CD4-positive, alpha-beta T cell treated with Interleukin-12 subunit alpha and Interleukin-12 subunit beta, for 1 hour (primary cell): ENCODE results near the gene STX5.
"Not testable (repeated sequence)": the region's sequence is repeated elsewhere in the genome, so short reads cannot be mapped to it uniquely, and the experiment has no call there.

Experiments used
- DNase-seq: peaks from one replicate; pipeline ENCODE4 v3.0.0-alpha.2; 2020

The STX5 gene

GRCh38 chr11:62828130-62828529, 3.7 kb downstream of the STX5 start:
- not testable (repeated sequence) for DNase-seq

- no peak for DNase-seq
Observed at GRCh38 chr11:62823677-62824076, 8.2 kb downstream of the STX5 start.

GRCh38 chr11:62817129-62817528, 14.7 kb downstream of the STX5 start:
- DNase-seq, result no peak

- DNase-seq, result no peak
Observed at GRCh38 chr11:62816557-62816956, 15.3 kb downstream of the STX5 start.

- no peak for DNase-seq
Observed at GRCh38 chr11:62811659-62812058, 20.2 kb downstream of the STX5 start.

GRCh38 chr11:62810748-62811147, 21.1 kb downstream of the STX5 start:
- no peak for DNase-seq

GRCh38 chr11:62806611-62807121, 25.2 kb downstream of the STX5 start:
- DNase-seq, result no peak

- DNase-seq, result peak; percentile 48
Observed at GRCh38 chr11:62805961-62806441, 25.9 kb downstream of the STX5 start.

GRCh38 chr11:62805076-62805892, 26.6 kb downstream of the STX5 start, which contains the start of gene NXF1:
NXF1 (minus strand) TSS chr11:62805440; CDS start chr11:62805356, 84 bp downstream.
- DNase-seq, result peak; percentile 97

GRCh38 chr11:62804310-62805075, 27.4 kb downstream of the STX5 start:
- no peak for DNase-seq

- no peak for DNase-seq
Observed at GRCh38 chr11:62801071-62801470, 30.8 kb downstream of the STX5 start.

- DNase-seq, result no peak
Observed at GRCh38 chr11:62799486-62799885, 32.4 kb downstream of the STX5 start.

- no peak for DNase-seq
Observed at GRCh38 chr11:62796281-62796680, 35.6 kb downstream of the STX5 start.

GRCh38 chr11:62794201-62794775, 37.6 kb downstream of the STX5 start:
- DNase-seq, result no peak

GRCh38 chr11:62792202-62792575, 39.7 kb downstream of the STX5 start:
- DNase-seq, result no peak

- DNase-seq, result peak; percentile 91
Observed at GRCh38 chr11:62791501-62792201, 40.2 kb downstream of the STX5 start, which contains the start of gene TMEM223. TMEM223 (minus strand) TSS chr11:62792006; CDS start chr11:62791994, 12 bp downstream.

GRCh38 chr11:62789576-62789975, 42.3 kb downstream of the STX5 start:
- DNase-seq, result no peak

GRCh38 chr11:62788991-62789390, 42.9 kb downstream of the STX5 start:
- no peak for DNase-seq

- peak; percentile 98 for DNase-seq
Observed at GRCh38 chr11:62787005-62787759, 44.7 kb downstream of the STX5 start, which contains the start of gene TMEM179B. TMEM179B (plus strand) TSS chr11:62787402; CDS start chr11:62787432, 30 bp downstream.

- DNase-seq, result peak; percentile 89
Observed at GRCh38 chr11:62786318-62787004, 45.4 kb downstream of the STX5 start.

- no peak for DNase-seq
Observed at GRCh38 chr11:62782753-62783152, 49.1 kb downstream of the STX5 start.
